GM12875 (cell line): ENCODE measurements around the gene TMCC1.

Experiments
- H3K4me3 ChIP-seq: one replicate; pipeline ENCODE4 v1.5.1; 2011; ENCODE audit warnings: low read depth, low read length, control low read depth
- CTCF ChIP-seq: IDR thresholded peaks from 2 replicates; pipeline ENCODE4 v1.5.1; 2011; ENCODE audit warnings: low read depth, mild to moderate bottlenecking, control low read depth, inconsistent platforms, low read length, moderate library complexity, borderline replicate concordance; ENCODE audit not compliant: insufficient read depth

Gene TMCC1

GRCh38 chr3:129893581-129894070, at the start of gene TMCC1:
TMCC1 (minus strand) TSS chr3:129893711.
- no peak for TF ChIP-seq CTCF
- peak within 1 kb of the TSS; percentile 76 for H3K4me3 ChIP-seq

GRCh38 chr3:129943020-129943419, 49.5 kb upstream of the TMCC1 start:
- no peak overlapping the region for H3K4me3 ChIP-seq
- TF ChIP-seq CTCF, result no peak

DNA sequence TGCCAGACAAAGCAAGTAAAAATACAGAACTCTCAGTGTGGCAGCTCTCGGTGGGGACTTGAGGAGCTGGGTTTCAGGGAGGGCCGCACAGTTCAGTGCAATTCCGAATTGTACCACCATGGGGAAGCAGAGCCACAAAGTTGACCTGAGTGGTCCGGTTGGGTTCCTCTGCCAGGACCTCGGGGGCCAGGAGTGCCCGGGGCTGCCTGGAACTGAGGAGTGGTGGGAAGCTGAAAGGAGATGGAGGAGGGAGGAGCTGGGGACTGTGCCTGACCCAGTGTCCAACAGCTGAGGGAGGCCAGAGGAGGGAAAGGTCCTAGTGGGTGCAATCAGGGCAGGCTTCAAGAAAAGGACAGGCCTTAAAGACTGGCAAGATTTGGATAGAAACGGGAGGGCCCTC, 48.8 kb upstream of the TMCC1 start:
- H3K4me3 ChIP-seq, result no peak overlapping the region
- peak; percentile 75 for TF ChIP-seq CTCF

- no peak for TF ChIP-seq CTCF
- H3K4me3 ChIP-seq, result no peak overlapping the region
These were observed 46.6 kb upstream of the TMCC1 start for GRCh38 chr3:129940086-129940485.

- TF ChIP-seq CTCF, result peak; percentile 23; the same call in 1 of the 2 replicates
- H3K4me3 ChIP-seq, result no peak overlapping the region
These were observed 44.8 kb upstream of the TMCC1 start for GRCh38 chr3:129938140-129938930.

DNA sequence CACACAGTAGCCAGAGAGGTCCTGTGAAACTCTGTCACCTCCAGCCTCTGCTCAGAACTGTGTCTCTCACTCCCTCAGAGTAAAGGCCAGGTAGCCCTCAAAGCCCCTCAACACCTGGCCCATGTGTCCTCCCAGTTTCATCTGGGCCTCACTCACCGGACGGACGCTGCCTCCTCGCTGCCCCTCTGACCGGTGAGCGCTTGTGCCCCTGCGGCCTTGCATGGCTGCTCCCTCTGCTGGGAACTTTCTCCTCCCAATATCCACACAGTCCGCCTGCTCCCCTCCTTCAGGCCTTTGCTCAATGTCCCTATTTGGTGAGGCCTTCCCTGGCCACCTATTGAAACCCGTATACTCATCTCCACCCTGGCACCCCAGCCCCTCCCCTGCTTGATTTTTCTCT, 44.2 kb upstream of the TMCC1 start:
- TF ChIP-seq CTCF, result no peak
- H3K4me3 ChIP-seq, result no peak overlapping the region

DNA sequence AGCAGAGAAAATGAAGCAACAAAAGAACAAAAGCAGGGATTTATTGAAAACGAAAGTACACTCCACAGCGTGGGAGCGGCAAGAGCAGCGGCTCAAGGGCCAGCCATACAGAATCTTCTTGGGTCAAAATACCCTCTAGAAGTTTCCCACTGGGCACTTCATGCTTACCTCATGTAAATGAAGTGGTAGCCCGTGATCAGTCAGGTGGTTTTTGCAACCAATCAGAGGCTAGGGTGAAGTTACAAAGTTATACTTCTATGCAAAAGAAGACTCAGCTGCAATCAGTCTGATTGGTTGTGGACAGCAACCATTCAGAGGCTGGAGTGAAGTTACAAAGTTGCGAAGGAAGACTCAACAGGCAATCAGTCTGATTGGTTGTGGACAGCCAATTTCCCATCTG, 43.2 kb upstream of the TMCC1 start:
- no peak overlapping the region for H3K4me3 ChIP-seq
- TF ChIP-seq CTCF, result no peak
